Cortex of kidney (tissue), 1 donor: ENCODE data around the gene WDFY3.

Source experiments
- DNase-seq: peaks from one replicate; lab custom pipeline; 2025; lab: John Stamatoyannopoulos, UW

Gene WDFY3

DNA sequence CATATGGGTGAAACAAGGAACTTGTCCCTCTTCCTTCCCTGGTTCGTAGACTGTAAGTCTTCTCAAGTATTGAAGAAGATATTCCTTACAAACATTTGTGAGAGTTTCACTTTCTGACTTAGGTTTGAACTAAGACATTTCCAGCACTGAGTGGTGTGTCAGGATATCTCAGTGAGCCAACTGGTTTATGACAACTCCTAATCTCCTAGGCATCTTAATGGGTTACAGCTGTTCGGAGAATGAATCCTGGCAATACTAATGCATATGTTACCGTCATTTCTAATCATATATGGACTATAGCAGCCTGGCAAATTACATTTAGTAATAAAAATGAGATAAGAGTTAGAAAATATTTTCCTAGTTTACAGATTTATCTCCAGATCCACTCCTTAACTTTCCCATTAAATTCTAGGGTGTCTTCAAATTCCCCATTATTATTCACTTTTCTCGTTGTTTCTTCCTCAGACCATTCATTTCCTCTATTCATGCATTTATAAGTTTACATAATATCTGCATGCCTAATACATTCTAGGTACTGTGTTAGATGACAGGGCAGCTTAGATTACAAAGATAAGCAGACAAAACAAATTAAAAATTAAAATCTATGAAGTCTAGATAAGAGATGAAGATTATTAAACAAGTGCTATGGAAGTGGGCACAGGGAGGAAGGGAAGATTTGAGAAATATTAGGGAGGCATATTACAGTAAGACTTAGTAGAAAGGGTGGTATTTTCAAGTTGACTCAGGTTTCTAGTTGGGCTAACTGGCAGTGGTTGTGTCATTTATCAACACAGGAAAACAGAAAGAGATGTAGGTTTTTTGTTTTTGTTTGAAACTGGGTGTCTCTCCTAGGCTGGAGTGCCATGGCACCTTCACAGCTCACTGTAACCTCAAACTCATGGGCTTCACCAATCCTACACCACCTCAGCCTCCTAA, 173.9 kb downstream of the WDFY3 start:
- DNase-seq = no peak

GRCh38 chr4:84790769-84791565, 175.5 kb downstream of the WDFY3 start:
- DNase-seq = no peak

GRCh38 chr4:84786478-84786877, 180.0 kb downstream of the WDFY3 start:
- no peak for DNase-seq

DNA sequence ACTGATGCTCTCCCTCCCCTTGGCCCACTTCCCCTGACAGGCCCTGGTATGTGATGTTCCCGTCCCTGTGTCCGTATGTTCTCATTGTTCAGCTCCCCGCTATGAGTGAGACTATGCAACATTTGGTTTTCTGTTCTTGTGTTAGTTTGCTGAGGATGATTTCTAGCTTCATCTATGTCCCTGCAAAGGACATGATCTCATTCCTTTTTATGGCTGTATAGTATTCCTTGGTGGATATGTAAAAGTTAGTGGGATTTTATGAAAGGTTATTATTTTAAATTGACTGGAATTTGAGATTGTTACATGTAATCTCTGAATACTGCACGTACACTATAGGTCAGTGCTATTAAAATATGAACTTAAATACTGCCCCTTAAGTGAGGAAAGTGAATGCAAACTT, 184.0 kb downstream of the WDFY3 start:
- no peak for DNase-seq

- no peak for DNase-seq
Measured at GRCh38 chr4:84780719-84781118, 185.8 kb downstream of the WDFY3 start.

DNA sequence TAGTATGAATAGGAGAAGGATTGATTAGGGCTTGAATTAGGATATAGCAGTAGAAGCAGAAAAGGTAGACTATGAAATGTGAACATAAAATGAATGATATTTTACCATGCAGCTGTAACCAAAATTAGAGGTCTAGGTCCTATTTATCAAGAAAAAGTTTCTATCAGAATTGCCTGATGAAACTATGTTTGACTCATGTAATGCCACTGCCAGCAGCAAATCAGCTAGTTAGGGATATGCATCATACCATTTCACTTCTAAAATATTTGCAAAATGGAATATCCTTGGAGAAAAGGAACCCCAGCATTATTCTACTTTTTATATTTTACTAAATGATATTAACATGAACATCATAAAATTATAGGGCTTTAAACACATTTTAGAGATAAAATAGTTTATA, 188.4 kb downstream of the WDFY3 start:
- no peak for DNase-seq

GRCh38 chr4:84767168-84767567, 199.3 kb downstream of the WDFY3 start:
- DNase-seq = no peak

DNA sequence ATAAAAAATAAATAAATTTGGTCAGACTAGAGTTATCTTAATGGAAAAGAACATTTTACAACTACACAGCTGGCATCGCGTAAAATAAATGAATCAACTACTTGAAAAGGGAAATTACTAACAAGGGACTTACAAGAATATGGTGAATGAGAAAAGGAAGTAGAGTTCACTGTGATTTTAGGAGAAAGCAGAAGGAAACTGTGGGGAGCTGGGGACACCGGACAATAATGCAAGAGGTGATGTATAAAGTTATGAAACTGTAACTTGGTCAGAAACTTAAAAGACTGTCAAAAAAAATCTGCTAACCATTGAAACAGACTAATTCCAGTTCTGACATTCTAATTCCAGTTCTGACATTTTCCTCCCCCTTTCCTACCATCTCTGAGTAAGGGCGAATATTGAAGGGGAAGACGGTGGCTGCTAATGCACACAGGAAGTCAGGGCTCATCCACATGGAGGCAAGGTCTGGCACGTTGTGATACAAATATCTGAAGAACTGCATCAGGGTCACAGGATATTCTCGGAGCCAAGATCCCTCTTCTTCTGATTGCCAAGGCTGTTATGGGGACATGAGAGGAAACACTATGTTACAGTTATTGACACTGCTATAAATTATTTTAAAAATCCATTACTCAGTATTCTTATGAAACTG, 213.0 kb downstream of the WDFY3 start:
- no peak for DNase-seq

- no peak for DNase-seq
Measured at GRCh38 chr4:84751707-84752106, 214.8 kb downstream of the WDFY3 start.

DNA sequence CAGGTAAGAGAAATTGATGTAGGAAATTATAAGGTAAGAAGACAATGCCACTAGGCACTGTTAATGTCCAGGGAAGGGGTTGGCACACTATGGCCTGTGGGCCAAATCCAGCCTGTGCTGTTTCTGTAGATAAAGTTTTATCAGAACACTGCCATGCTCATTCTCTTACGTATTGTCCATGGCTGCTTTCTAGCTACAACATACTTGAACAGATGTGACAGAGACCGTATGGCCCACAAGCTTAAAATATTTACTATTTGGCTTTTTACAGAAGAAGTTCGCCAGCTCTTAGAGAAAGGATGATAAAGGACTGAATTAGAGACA, 215.6 kb downstream of the WDFY3 start:
- no peak for DNase-seq

DNA sequence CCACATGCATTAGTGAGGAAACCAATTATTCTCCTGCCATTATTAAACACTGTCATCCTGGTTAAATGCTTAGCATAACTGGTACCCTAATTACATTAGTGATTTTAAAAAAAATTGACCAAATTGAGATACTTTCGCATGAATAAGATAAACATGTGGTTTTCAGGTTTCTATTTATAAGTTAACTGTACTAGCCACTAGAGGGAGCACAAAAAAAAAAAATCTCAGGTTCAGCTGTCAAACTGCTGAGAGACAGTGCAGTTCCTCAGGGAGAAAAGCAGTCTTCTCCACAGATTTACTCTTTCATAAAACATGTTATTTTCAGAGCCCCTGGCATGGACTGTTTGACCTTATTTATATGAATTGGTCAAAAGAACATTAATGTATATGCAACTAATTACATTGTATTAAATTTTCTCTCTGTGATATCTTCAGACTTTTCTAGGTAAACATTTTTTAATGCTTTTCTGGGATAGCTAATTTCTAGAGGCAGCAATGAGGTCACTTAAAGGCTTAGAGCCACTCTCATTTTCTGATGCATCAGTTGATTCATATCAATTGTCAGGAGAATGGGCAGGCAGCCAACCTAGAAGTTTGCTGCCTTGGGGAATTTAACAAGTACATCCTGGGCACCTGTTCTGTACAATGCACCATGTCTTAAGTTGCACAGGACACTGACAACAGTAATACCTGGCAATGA, 216.1 kb downstream of the WDFY3 start:
- DNase-seq = no peak

DNA sequence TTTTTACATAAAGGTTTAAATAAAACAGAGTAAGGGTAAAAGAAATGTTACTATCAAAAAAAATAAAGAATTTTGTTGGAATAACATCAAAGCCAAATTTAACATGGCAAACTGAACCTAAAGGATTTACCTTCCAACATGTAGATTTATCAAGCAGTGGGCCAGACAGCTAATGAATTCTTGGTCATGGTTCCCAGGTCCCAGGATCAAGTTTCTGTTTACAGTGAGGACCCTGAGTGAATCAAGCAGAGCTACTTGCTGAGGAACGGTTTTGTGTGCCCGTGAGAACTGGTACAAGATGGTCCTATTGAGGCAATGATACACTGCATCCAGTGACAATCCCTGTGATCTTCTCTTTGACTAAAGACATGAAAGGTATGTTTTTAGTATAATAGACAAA, 226.4 kb downstream of the WDFY3 start:
- no peak for DNase-seq

DNA sequence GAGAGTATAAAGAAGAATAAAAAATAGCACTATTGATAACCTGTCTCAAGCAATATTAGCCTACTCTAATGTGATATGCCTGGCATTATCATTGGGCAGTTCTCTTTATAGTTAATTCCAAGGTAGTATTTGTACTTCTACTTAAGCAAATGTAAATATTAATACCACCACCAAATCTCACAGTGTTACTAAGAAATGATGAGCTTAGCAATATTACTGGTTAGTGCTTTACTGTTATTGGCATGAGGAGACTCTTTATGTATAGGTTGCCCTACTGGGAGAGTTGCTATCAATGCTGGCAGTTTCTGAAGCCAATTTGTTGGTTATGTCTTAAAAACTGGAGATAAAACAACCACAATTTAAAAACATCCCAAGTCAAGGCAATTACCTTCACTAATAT, 227.9 kb downstream of the WDFY3 start:
- DNase-seq = no peak

GRCh38 chr4:84737656-84738055, 228.8 kb downstream of the WDFY3 start:
- DNase-seq = no peak

- DNase-seq = no peak
Measured at GRCh38 chr4:84734037-84734436, 232.5 kb downstream of the WDFY3 start.

GRCh38 chr4:84733343-84734033, 233.0 kb downstream of the WDFY3 start:
- DNase-seq = no peak

DNA sequence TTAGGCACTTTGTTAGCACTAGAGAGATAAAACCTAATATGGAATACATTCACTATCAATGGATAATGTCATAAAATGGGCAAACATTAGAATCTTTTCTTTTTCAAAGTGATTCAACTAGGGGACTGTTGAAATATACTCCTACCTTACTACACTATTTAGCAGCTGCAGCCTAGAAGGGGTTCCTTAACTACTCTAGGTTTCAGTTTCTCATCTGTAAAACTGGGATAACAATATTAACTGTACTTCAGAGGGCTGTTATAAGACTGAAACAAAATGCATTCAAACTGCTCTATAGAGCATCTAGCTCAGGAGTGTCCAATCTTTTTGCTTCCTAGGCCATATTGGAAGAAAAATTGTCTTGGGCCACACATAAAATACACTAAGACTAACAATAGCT, 236.1 kb downstream of the WDFY3 start:
- no peak for DNase-seq

GRCh38 chr4:84727491-84727890, 239.0 kb downstream of the WDFY3 start:
- DNase-seq = no peak

DNA sequence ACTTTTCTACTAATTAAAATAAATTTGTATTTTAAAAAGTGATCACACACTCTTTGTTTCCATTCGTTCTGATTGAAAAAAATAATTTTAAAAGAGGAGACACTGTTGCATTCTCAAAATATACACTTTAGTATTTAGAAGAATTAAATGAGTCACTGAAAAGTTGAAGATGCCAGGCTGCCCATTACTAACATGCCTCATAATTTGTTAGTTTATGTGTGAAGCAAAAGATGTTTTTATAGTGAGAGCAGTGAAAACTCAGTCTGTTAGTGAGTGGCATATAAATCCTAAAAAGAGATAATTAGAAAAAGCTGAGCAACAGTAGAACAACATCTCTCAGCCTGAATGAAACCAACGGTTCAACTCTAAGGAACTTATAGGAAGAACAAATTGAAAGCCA, 240.1 kb downstream of the WDFY3 start:
- DNase-seq = no peak

DNA sequence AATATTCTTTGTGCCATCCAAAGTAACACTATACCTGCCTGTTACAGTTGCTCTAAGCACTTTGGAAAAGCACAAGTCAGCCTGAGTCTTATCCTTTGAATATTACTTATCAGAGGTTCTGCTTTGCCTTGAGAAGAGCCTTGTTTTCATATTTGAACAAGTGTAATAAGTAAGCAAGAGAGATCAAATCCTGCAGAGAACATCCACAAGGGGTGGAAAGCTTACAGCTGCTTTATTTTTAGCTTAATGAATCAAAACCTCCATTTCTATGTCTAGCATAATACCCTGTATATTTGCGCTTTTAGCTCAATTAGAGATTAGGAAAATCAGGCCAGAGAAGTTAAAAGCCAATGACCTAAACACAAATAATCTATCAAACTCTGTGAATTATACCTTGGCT, 243.8 kb downstream of the WDFY3 start:
- DNase-seq = no peak

- DNase-seq = no peak
Measured at GRCh38 chr4:84719115-84719514, 247.4 kb downstream of the WDFY3 start.

DNA sequence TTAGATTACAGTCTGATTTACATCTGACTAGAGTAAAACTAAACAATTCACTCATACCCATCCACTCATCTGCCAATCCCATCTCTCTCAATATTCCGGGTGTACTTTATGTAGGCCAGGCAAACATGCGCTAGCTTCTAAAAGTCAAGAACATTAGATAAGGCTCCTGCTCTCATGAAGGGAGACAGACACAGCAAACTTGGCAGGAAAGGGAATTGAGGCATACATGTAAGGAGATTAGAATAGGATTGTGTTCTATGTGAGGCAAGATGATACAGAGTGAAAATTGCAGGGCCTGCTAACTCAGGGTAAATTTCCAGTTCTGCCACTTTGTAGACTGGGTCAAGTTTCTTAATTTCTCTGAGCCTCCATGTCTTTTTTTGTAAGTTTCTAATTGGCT, 247.8 kb downstream of the WDFY3 start:
- DNase-seq = no peak
